Liver (tissue), 9 donors: ENCODE measurements around the gene KIF4B. TPM values are rescaled to one million over a fixed set of nuclear protein-coding genes. Genes with fewer than 3 reads are reported as not detected.

ENCODE experiments used
- DNase-seq: peaks from one replicate; pipeline ENCODE4 v3.0.0-alpha.2; 2017; ENCODE audit warnings: low spot score
- H3K27ac ChIP-seq, 2 donors: one replicate each; pipeline ENCODE4 v1.7.0; 2013; ENCODE audit warnings: inconsistent platforms in 2 of 2, low read length in 2 of 2, control low read depth in 1 of 2, low read depth in 1 of 2, mild to moderate bottlenecking in 1 of 2
- H3K27me3 ChIP-seq, 4 donors: one replicate each; pipeline versions ENCODE4 v1.6.1 to v1.7.0; 2013; ENCODE audit warnings: low read length in 3 of 4, inconsistent platforms in 1 of 4, mild to moderate bottlenecking in 1 of 4, moderate library complexity in 1 of 4; ENCODE audit not compliant: control insufficient read depth in 4 of 4, insufficient read depth in 4 of 4
- H3K36me3 ChIP-seq, 4 donors: one replicate each; pipeline versions ENCODE4 v1.6.1 to v1.7.0; 2013; ENCODE audit warnings: low read length in 3 of 4, mild to moderate bottlenecking in 3 of 4, low read depth in 1 of 4, moderate library complexity in 1 of 4; ENCODE audit not compliant: control insufficient read depth in 4 of 4, insufficient read depth in 3 of 4
- H3K4me1 ChIP-seq, 4 donors: one replicate each; pipeline versions ENCODE4 v1.6.1 to v1.7.0; 2013; ENCODE audit warnings: low read length in 3 of 4, mild to moderate bottlenecking in 3 of 4, moderate library complexity in 1 of 4; ENCODE audit not compliant: control insufficient read depth in 4 of 4, insufficient read depth in 4 of 4
- H3K4me3 ChIP-seq, 3 donors: one replicate each; pipeline versions ENCODE4 v1.6.1 to v1.7.0; 2013; ENCODE audit warnings: low read length in 3 of 3, control low read depth in 1 of 3, low read depth in 1 of 3, mild to moderate bottlenecking in 1 of 3
- H3K9ac ChIP-seq, 2 donors: one replicate each; pipeline ENCODE4 v1.7.0; 2013; ENCODE audit warnings: low read length in 2 of 2, mild to moderate bottlenecking in 2 of 2, moderate library complexity in 2 of 2, control low read depth in 1 of 2, low read depth in 1 of 2
- H3K9me3 ChIP-seq, 4 donors: one replicate each; pipeline versions ENCODE4 v1.6.1 to v1.7.0; 2013; ENCODE audit warnings: low read length in 3 of 4; ENCODE audit not compliant: control insufficient read depth in 4 of 4
- ATF3 ChIP-seq: IDR thresholded peaks from 2 replicates; pipeline ENCODE4 v1.6.1; 2016; ENCODE audit warnings: antibody characterized with exemption
- CTCF ChIP-seq: fragments of 150-350 bp; IDR thresholded peaks from 2 replicates; pipeline ENCODE4 v1.5.1; 2017; ENCODE audit warnings: improper control_type of control experiment, low read depth, low read length; ENCODE audit not compliant: missing input control
- EGR1 ChIP-seq, 2 donors: IDR thresholded peaks; 2 replicates each; pipeline ENCODE4 v1.6.1; 2016 to 2018; ENCODE audit warnings: antibody characterized with exemption in 2 of 2, low read depth in 2 of 2
- FOXA1 ChIP-seq: IDR thresholded peaks from 2 replicates; pipeline ENCODE4 v1.6.1; 2016; ENCODE audit warnings: antibody characterized with exemption
- FOXA2 ChIP-seq: IDR thresholded peaks from 2 replicates; pipeline ENCODE4 v1.6.1; 2016; ENCODE audit warnings: antibody characterized with exemption
- GABPA ChIP-seq, 2 donors: IDR thresholded peaks in 1 of 2; conservative IDR thresholded peaks in 1 of 2; 2 replicates each; pipeline ENCODE4 v1.6.1; 2016; ENCODE audit warnings: antibody characterized with exemption in 2 of 2, mild to moderate bottlenecking in 1 of 2, moderate library complexity in 1 of 2
- HNF4A ChIP-seq, 2 donors: conservative IDR thresholded peaks; 2 replicates each; pipeline ENCODE4 v1.6.1; 2016; ENCODE audit warnings: antibody characterized with exemption in 2 of 2, mild to moderate bottlenecking in 2 of 2
- HNF4G ChIP-seq: IDR thresholded peaks from 2 replicates; pipeline ENCODE4 v1.6.1; 2016; ENCODE audit warnings: antibody characterized with exemption
- JUND ChIP-seq, 2 donors: IDR thresholded peaks; 2 replicates each; pipeline ENCODE4 v1.6.1; 2016; ENCODE audit warnings: antibody characterized with exemption in 2 of 2
- MAX ChIP-seq: IDR thresholded peaks from 2 replicates; pipeline ENCODE4 v1.6.1; 2016; ENCODE audit warnings: antibody characterized with exemption
- NR2F2 ChIP-seq: IDR thresholded peaks from 2 replicates; pipeline ENCODE4 v1.6.1; 2016; ENCODE audit warnings: antibody characterized with exemption
- RAD21 ChIP-seq, 2 donors: IDR thresholded peaks; 2 replicates each; pipeline ENCODE4 v1.6.1; 2016; ENCODE audit warnings: antibody characterized with exemption in 2 of 2, mild to moderate bottlenecking in 2 of 2
- REST ChIP-seq: IDR thresholded peaks from 2 replicates; pipeline ENCODE4 v1.6.1; 2016; ENCODE audit warnings: antibody characterized with exemption, mild to moderate bottlenecking
- RXRA ChIP-seq, 2 donors: IDR thresholded peaks; 2 replicates each; pipeline ENCODE4 v1.6.1; 2017 to 2018; ENCODE audit warnings: antibody characterized with exemption in 2 of 2, mild to moderate bottlenecking in 1 of 2
- SP1 ChIP-seq: IDR thresholded peaks from 2 replicates; pipeline ENCODE4 v1.6.1; 2018; ENCODE audit warnings: antibody characterized with exemption, mild to moderate bottlenecking
- TAF1 ChIP-seq: conservative IDR thresholded peaks from 2 replicates; pipeline ENCODE4 v1.6.1; 2016; ENCODE audit warnings: antibody characterized with exemption, mild to moderate bottlenecking
- YY1 ChIP-seq: IDR thresholded peaks from 2 replicates; pipeline ENCODE4 v1.6.1; 2016; ENCODE audit warnings: antibody characterized with exemption, mild to moderate bottlenecking
- ZBTB33 ChIP-seq: IDR thresholded peaks from 2 replicates; pipeline ENCODE4 v1.6.1; 2016; ENCODE audit warnings: antibody characterized with exemption
- WGBS: extraction: QIAGEN DNeasy Blood & Tissue Kit; methylation state at CpG from one replicate; pipeline ENCODE4 v1.1.7; 2013; 5-methylcytosine and 5-hydroxymethylcytosine counted together
- polyA plus RNA-seq, 2 donors: library from polyadenylated mRNA; stranded (reverse) in 1 of 2; unstranded in 1 of 2; fragments of 200-250 nt in 1 of 2; fragments of >200 nt in 1 of 2; fragmentation: Nextera tagmentation in 1 of 2; extraction: Ambion mirVana in 1 of 2; gene quantifications; one replicate each; pipeline versions ENCODE4 v1.2.1 to v1.2.3, GENCODE V29; 2013 to 2015
- total RNA-seq, 2 donors: library from RNA; depleted of rRNA; stranded (reverse); fragments of >200 nt; gene quantifications; one replicate each; pipeline ENCODE4 v1.2.3, GENCODE V29; 2014
- donor health status: healthy.
- donor health status: healthy.
- donor health status: healthy.
- donor health status: healthy.
- donor health status: healthy.

KIF4B gene
- total and polyA plus RNA-seq, 4 donors, result 0.05 to 0.17 TPM; not detected in 2

GRCh38 chr5:154968953-154969352 lies 44.6 kb upstream of the KIF4B start:
- no peak for TF ChIP-seq CTCF
- no peak for TF ChIP-seq GABPA (IDR thresholded peaks at IDR 0.05 in 1 of 2, conservative IDR thresholded peaks at IDR 0.05 in 1 of 2)
- TF ChIP-seq HNF4A (conservative IDR thresholded peaks at IDR 0.05), result no peak
- no peak for TF ChIP-seq SP1
- TF ChIP-seq FOXA1, result no peak
- no peak for TF ChIP-seq NR2F2
- TF ChIP-seq TAF1, result no peak
- TF ChIP-seq RAD21 (IDR thresholded peaks at IDR 0.05), result no peak
- TF ChIP-seq RXRA (IDR thresholded peaks at IDR 0.05), result no peak
- TF ChIP-seq HNF4G, result no peak
- no peak for TF ChIP-seq ATF3
- no peak for TF ChIP-seq JUND (IDR thresholded peaks at IDR 0.05)
- TF ChIP-seq YY1, result no peak
- no peak for TF ChIP-seq ZBTB33
- no peak for TF ChIP-seq EGR1 (IDR thresholded peaks at IDR 0.05; ENCODE audit: low read depth in 2 of 2)
- no peak for TF ChIP-seq FOXA2
- H3K9me3 ChIP-seq, result no peaks in the 10 kb centered on the region
- WGBS, result 92% methylated on average over 5 of the region's 5 CpGs

GRCh38 chr5:154970759-154971158 lies 42.8 kb upstream of the KIF4B start:
- H3K9ac ChIP-seq, result no peak overlapping the region
- no peaks in the 10 kb centered on the region for H3K27me3 ChIP-seq
- H3K4me1 ChIP-seq, result no peaks in the 10 kb centered on the region
- no peak for DNase-seq
- H3K36me3 ChIP-seq, result peaks cover 0 to 23% (median 11%) of the 10 kb centered on the region in 4 donors
- H3K27ac ChIP-seq, result no peak overlapping the region
- H3K9me3 ChIP-seq, result no peaks in the 10 kb centered on the region
- TF ChIP-seq YY1 (no peak), MAX (no peak), REST (no peak), FOXA1 (no peak), EGR1 (IDR thresholded peaks at IDR 0.05; ENCODE audit: low read depth in 2 of 2) (no peak), RXRA (IDR thresholded peaks at IDR 0.05) (no peak), FOXA2 (no peak)
- no peak overlapping the region for H3K4me3 ChIP-seq

More at GRCh38 chr5:154968953-154969352, 44.6 kb upstream of the KIF4B start:
- no peak overlapping the region for H3K4me3 ChIP-seq
- no peaks in the 10 kb centered on the region for H3K27me3 ChIP-seq
- no peak overlapping the region for H3K9ac ChIP-seq
- peaks cover 0 to 23% (median 11%) of the 10 kb centered on the region in 4 donors for H3K36me3 ChIP-seq
- no peak for DNase-seq
- H3K27ac ChIP-seq, result no peak overlapping the region
- H3K4me1 ChIP-seq, result no peaks in the 10 kb centered on the region
